Measurements from ENCODE around the gene OPRPN. TPM values are rescaled to one million over a fixed set of nuclear protein-coding genes. Genes with fewer than 3 reads are reported as not detected.

OPRPN gene
- total and polyA plus RNA-seq, 2 of the 8 experiments (the other 6 are each of a cell fraction or from before 2014, with no cell fraction given) = not detected

DNA sequence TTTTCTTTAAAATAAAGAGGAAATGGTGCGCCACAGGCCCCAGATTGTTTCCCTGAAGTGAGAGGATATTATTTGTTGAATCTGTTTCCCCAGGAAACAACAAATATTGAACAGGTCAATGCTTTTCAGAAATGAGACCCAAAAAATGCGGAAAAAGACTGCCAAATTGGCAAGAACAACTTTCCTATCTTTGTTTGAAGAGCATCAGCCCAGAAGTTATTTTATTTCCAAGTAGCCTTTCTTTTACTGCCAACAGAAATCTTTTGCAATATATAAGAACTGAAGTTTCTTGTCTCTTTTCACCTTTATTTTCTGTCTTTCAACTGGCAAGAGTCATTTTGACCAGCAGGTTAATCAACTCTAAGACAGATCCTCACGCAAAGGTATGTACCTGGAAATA, 37.3 kb upstream of the OPRPN start, which contains the start of gene SMR3A:
TSS of gene SMR3A (plus strand) at position 301 of the 400 bp plus-strand sequence. CDS start 1,356 bp downstream, outside the sequence.
- no peak within 1 kb of the TSS for H4K8ac ChIP-seq (ENCODE audit: extremely low read depth, insufficient read depth, low read length)
- no peaks in the 10 kb centered on the region for H4K20me1 ChIP-seq (replicated peaks in 1 of 2; ENCODE audit: control insufficient read depth in 1 of 2, insufficient read depth in 2 of 2, low read length in 2 of 2)
- H2AFZ ChIP-seq (ENCODE audit: low read length) = no peak within 1 kb of the TSS
- no peaks in the 10 kb centered on the region; the same call in 1 of the 2 replicates for H3K23me2 ChIP-seq (ENCODE audit: low read depth, low read length)
- H3K4me3 ChIP-seq (ENCODE audit: extremely low read depth in 1 of 4, insufficient read depth in 2 of 4, low read depth in 3 of 4, low read length in 4 of 4) = no peak within 1 kb of the TSS
- H2BK20ac ChIP-seq (ENCODE audit: low read length) = no peak within 1 kb of the TSS
- no peaks in the 10 kb centered on the region for H3K9me3 ChIP-seq (ENCODE audit: insufficient read depth in 2 of 2, low read depth in 1 of 2, low read length in 1 of 2)
- H3K14ac ChIP-seq (ENCODE audit: insufficient read length) = no peak within 1 kb of the TSS
- H3K4ac ChIP-seq (replicated peaks; ENCODE audit: insufficient read length, low read depth, low read length) = no peak within 1 kb of the TSS
- no peak within 1 kb of the TSS for H3K18ac ChIP-seq (ENCODE audit: extremely low read depth, low read length)
- no peaks in the 10 kb centered on the region for H3K79me2 ChIP-seq (ENCODE audit: control insufficient read depth in 1 of 2, insufficient read depth in 2 of 2, low read length in 2 of 2)
- H2BK12ac ChIP-seq (ENCODE audit: low read depth, low read length) = no peak within 1 kb of the TSS
- POLR2A ChIA-PET (ENCODE audit: partially characterized antibody) = no interaction called here
- CTCF ChIA-PET (ENCODE audit: partially characterized antibody) = no interaction called here
- H3K27me3 ChIP-seq (replicated peaks in 1 of 4; ENCODE audit: control insufficient read depth in 3 of 4, extremely low read depth in 1 of 4, insufficient read depth in 3 of 4, low read length in 3 of 4) = no peaks in the 10 kb centered on the region
- H2BK120ac ChIP-seq (replicated peaks; ENCODE audit: low read depth, low read length) = no peak within 1 kb of the TSS
- H3K9ac ChIP-seq (replicated peaks in 1 of 4; ENCODE audit: extremely low read depth in 1 of 4, low read depth in 3 of 4, low read length in 3 of 4) = no peak within 1 kb of the TSS
- H2BK15ac ChIP-seq (ENCODE audit: low read length) = no peak within 1 kb of the TSS
- no peak within 1 kb of the TSS for H3K27ac ChIP-seq (ENCODE audit: low read depth, low read length)
- no peaks in the 10 kb centered on the region for H3K4me1 ChIP-seq (replicated peaks in 1 of 4; ENCODE audit: control insufficient read depth in 3 of 4, insufficient read depth in 4 of 4, low read length in 3 of 4)
- H4K91ac ChIP-seq (replicated peaks; ENCODE audit: insufficient read length, low read length) = no peak within 1 kb of the TSS
- no peaks in the 10 kb centered on the region for H3K36me3 ChIP-seq (ENCODE audit: control insufficient read depth in 2 of 4, insufficient read depth in 4 of 4, low read length in 3 of 4)
- H4K5ac ChIP-seq (ENCODE audit: insufficient read length, low read depth, low read length) = no peak within 1 kb of the TSS
- 90% methylated on average over 3 of the region's 3 CpGs; no CpG with 5 or more reads in 1 of the 2 experiments for WGBS, 2 experiments (ENCODE audit: extremely low coverage in 1 of 2, insufficient coverage in 1 of 2, insufficient read length in 1 of 2, insufficient replicate concordance in 2 of 2, low coverage in 1 of 2, low lambda C conversion rate in 2 of 2, missing lambda C conversion rate in 1 of 2)
- no peaks in the 10 kb centered on the region for H3K79me1 ChIP-seq (ENCODE audit: low read depth, low read length)
- H3K23ac ChIP-seq (ENCODE audit: insufficient read length) = no peak within 1 kb of the TSS
- no peak within 1 kb of the TSS for H2AK5ac ChIP-seq (ENCODE audit: low read depth, low read length)
- FAIRE-seq (no peak), DNase-seq (ENCODE audit: low read depth in 1 of 2, low spot score in 2 of 2) (no peak)
- no peak within 1 kb of the TSS for H3K56ac ChIP-seq (replicated peaks; ENCODE audit: insufficient read length, low read depth, low read length)
- H3K4me2 ChIP-seq (ENCODE audit: insufficient read depth in 1 of 2, low read depth in 2 of 2, low read length in 2 of 2) = no peak within 1 kb of the TSS
- H2BK5ac ChIP-seq (ENCODE audit: low read depth, low read length) = no peak within 1 kb of the TSS
- TF ChIP-seq TCF12 (IDR thresholded peaks at IDR 0.05; ENCODE audit: low read depth, low read length) (no peak), YY1 (IDR thresholded peaks at IDR 0.05; ENCODE audit: low read depth, low read length) (no peak), JUND (IDR thresholded peaks at IDR 0.05; ENCODE audit: low read length) (no peak), NANOG (IDR thresholded peaks at IDR 0.05; ENCODE audit: insufficient read depth, low read depth, low read length, poor library complexity, severe bottlenecking) (no peak), SUZ12 (IDR thresholded peaks at IDR 0.05; ENCODE audit: low read length) (no peak), POLR2AphosphoS5 (IDR thresholded peaks at IDR 0.05; ENCODE audit: low read depth, low read length) (no peak), NRF1 (IDR thresholded peaks at IDR 0.05; ENCODE audit: low read depth, low read length) (no peak), GTF2F1 (IDR thresholded peaks at IDR 0.05; ENCODE audit: borderline replicate concordance, low read depth, low read length) (no peak), SP2 (IDR thresholded peaks at IDR 0.05; ENCODE audit: low read length) (no peak), TAF7 (optimal IDR thresholded peaks at IDR 0.05; ENCODE audit: borderline replicate concordance, low read depth, low read length) (no peak), SP4 (IDR thresholded peaks at IDR 0.05; ENCODE audit: low read length) (no peak), CEBPB (IDR thresholded peaks at IDR 0.05; ENCODE audit: low read depth, low read length) (no peak)
- TF ChIP-seq, protein P1, sequence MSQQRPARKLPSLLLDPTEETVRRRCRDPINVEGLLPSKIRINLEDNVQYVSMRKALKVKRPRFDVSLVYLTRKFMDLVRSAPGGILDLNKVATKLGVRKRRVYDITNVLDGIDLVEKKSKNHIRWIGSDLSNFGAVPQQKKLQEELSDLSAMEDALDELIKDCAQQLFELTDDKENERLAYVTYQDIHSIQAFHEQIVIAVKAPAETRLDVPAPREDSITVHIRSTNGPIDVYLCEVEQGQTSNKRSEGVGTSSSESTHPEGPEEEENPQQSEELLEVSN (IDR thresholded peaks at IDR 0.05) = no peak
- TF ChIP-seq, protein P2, sequence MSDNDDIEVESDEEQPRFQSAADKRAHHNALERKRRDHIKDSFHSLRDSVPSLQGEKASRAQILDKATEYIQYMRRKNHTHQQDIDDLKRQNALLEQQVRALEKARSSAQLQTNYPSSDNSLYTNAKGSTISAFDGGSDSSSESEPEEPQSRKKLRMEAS (IDR thresholded peaks at IDR 0.05) = no peak
- TF ChIP-seq, protein P3, sequence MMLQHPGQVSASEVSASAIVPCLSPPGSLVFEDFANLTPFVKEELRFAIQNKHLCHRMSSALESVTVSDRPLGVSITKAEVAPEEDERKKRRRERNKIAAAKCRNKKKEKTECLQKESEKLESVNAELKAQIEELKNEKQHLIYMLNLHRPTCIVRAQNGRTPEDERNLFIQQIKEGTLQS (IDR thresholded peaks at IDR 0.05; ENCODE audit: insufficient read depth, low read depth, low read length) = no peak
